GM21390 (cell line): ENCODE measurements around the gene NGEF.

Experiments used
- ATAC-seq: cut with Tn5 transposase; IDR thresholded peaks from one replicate; pipeline ENCODE4 v1.9.1; 2021; ENCODE audit not compliant: unreplicated experiment

Gene NGEF

GRCh38 chr2:232973796-232974195 is 39.3 kb downstream of the NGEF start:
- no peak for ATAC-seq

- no peak for ATAC-seq
Observed at GRCh38 chr2:232973011-232973735, 39.9 kb downstream of the NGEF start.

GRCh38 chr2:232971744-232972143 is 41.3 kb downstream of the NGEF start:
- no peak for ATAC-seq

GRCh38 chr2:232970051-232970450 is 43.0 kb downstream of the NGEF start:
- ATAC-seq = no peak

GRCh38 chr2:232967474-232967873 is 45.6 kb downstream of the NGEF start:
- no peak for ATAC-seq

GRCh38 chr2:232966122-232966521 is 46.9 kb downstream of the NGEF start:
- no peak for ATAC-seq

- no peak for ATAC-seq
Observed at GRCh38 chr2:232963913-232964312, 49.1 kb downstream of the NGEF start.

GRCh38 chr2:232960862-232961261 is 52.2 kb downstream of the NGEF start:
- ATAC-seq = no peak

GRCh38 chr2:232959139-232959538 is 53.9 kb downstream of the NGEF start:
- ATAC-seq = no peak

GRCh38 chr2:232957657-232958090 is 55.4 kb downstream of the NGEF start:
- ATAC-seq = peak; percentile 59

GRCh38 chr2:232955856-232956255 is 57.2 kb downstream of the NGEF start:
- ATAC-seq = no peak

- ATAC-seq = no peak
Observed at GRCh38 chr2:232954691-232955090, 58.4 kb downstream of the NGEF start.

- ATAC-seq = no peak
Observed at GRCh38 chr2:232951891-232952290, 61.2 kb downstream of the NGEF start.

- ATAC-seq = no peak
Observed at GRCh38 chr2:232951181-232951580, 61.9 kb downstream of the NGEF start.

GRCh38 chr2:232950751-232951150 is 62.3 kb downstream of the NGEF start:
- no peak for ATAC-seq

- no peak for ATAC-seq
Observed at GRCh38 chr2:232949016-232949415, 64.0 kb downstream of the NGEF start.

- no peak for ATAC-seq
Observed at GRCh38 chr2:232942831-232943230, 70.2 kb downstream of the NGEF start.

- no peak for ATAC-seq
Observed at GRCh38 chr2:232941912-232942594, 71.0 kb downstream of the NGEF start.

GRCh38 chr2:232941400-232941799 is 71.7 kb downstream of the NGEF start:
- ATAC-seq = no peak

- ATAC-seq = no peak
Observed at GRCh38 chr2:232940724-232941123, 72.3 kb downstream of the NGEF start.

- no peak for ATAC-seq
Observed at GRCh38 chr2:232937278-232937906, 75.7 kb downstream of the NGEF start.

- ATAC-seq = no peak
Observed at GRCh38 chr2:232931636-232932035, 81.4 kb downstream of the NGEF start.
